MG63 (cell line): Measurements from ENCODE around the gene TSPAN9. TPM values are rescaled to one million over a fixed set of nuclear protein-coding genes. Genes with fewer than 3 reads are reported as not detected.

Source experiments
- DNase-seq: peaks from one replicate; pipeline ENCODE4 v3.0.0-alpha.2; 2020
- H3K27me3 ChIP-seq: fragments of 250-450 bp; sonication (Bioruptor Pico); 2 replicates; pipeline ENCODE4 v1.5.1; 2020; ENCODE audit warnings: mild to moderate bottlenecking, moderate library complexity
- H3K36me3 ChIP-seq: fragments of 250-450 bp; sonication (Bioruptor Pico); 2 replicates; pipeline ENCODE4 v1.5.1; 2020; ENCODE audit warnings: mild to moderate bottlenecking, moderate library complexity
- H3K4me3 ChIP-seq: fragments of 250-450 bp; sonication (Bioruptor Pico); 2 replicates; pipeline ENCODE4 v1.5.1; 2020; ENCODE audit warnings: mild to moderate bottlenecking, moderate library complexity
- H3K9me3 ChIP-seq: fragments of 250-450 bp; sonication (Bioruptor Pico); 2 replicates; pipeline ENCODE4 v1.5.1; 2020; ENCODE audit warnings: mild to moderate bottlenecking, moderate library complexity
- total RNA-seq: library from RNA; depleted of rRNA; stranded (reverse); fragments of >200 nt; shearing (Covaris generic); gene quantifications from 2 replicates; pipeline ENCODE4 v1.2.3, GENCODE V29; 2014; ENCODE audit warnings: low replicate concordance

TSPAN9 gene
- total RNA-seq, 1 experiment from 2014 or later: 25.8 TPM

DNA sequence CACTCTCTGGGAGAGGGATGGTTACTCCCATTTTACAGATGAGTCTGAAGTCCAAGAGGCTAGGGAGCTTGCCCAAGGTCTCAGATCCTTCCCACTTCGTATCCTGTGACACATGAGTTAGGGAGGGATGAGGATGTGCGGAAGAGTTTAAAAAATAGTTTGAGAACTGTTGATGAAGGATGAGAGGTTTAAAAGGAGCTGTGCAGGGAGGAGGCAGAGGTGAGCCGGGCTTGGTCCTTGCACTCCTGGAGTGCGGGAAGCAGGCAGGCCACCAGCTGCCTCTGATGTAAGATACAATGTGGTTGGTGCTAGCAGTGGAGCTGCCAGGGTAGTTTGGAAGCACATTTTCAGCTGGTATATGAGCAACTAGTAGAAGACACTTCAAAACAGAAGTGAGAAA, 46.5 kb downstream of the TSPAN9 start:
- Histone ChIP-seq H3K9me3 (peaks cover 19% of the 10 kb centered on the region), H3K4me3 (no peak overlapping the region), H3K27me3 (no peaks in the 10 kb centered on the region), H3K36me3 (no peaks in the 10 kb centered on the region)
- DNase-seq: peak; percentile 62

DNA sequence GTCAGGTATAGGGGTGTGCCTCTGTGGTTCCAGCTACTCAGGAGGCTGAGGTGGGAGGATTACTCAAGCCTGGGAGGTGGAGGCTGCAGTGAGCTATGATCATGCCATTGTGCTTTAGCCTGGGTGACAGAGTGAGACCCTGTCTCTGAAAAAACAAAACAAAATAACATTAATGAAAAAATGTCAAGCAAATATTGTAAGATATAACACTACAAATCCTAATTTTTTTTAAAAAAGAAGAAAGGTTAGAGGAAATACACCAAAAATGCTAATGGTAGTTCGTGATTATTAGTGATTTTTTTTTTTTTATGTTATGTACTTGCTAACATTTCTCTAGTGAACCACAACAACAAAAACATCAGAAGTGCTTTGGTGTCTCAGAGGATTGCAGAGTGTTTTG, 47.7 kb downstream of the TSPAN9 start:
- Histone ChIP-seq H3K9me3 (peaks cover 19% of the 10 kb centered on the region), H3K27me3 (no peaks in the 10 kb centered on the region), H3K4me3 (no peak overlapping the region), H3K36me3 (no peaks in the 10 kb centered on the region)
- no peak for DNase-seq

GRCh38 chr12:3125674-3126073, 48.5 kb downstream of the TSPAN9 start:
- DNase-seq: no peak
- Histone ChIP-seq H3K27me3 (no peaks in the 10 kb centered on the region), H3K9me3 (peaks cover 19% of the 10 kb centered on the region), H3K4me3 (no peak overlapping the region), H3K36me3 (no peaks in the 10 kb centered on the region)

GRCh38 chr12:3127832-3128231, 50.7 kb downstream of the TSPAN9 start:
- H3K27me3 ChIP-seq: no peaks in the 10 kb centered on the region
- no peak for DNase-seq
- no peak overlapping the region for H3K4me3 ChIP-seq
- H3K36me3 ChIP-seq: no peaks in the 10 kb centered on the region
- H3K9me3 ChIP-seq: peaks cover 19% of the 10 kb centered on the region

- DNase-seq: no peak
- no peaks in the 10 kb centered on the region for H3K27me3 ChIP-seq
- H3K36me3 ChIP-seq: no peaks in the 10 kb centered on the region
- peaks cover 19% of the 10 kb centered on the region for H3K9me3 ChIP-seq
- H3K4me3 ChIP-seq: no peak overlapping the region
These were observed 51.5 kb downstream of the TSPAN9 start for GRCh38 chr12:3128498-3129293.

DNA sequence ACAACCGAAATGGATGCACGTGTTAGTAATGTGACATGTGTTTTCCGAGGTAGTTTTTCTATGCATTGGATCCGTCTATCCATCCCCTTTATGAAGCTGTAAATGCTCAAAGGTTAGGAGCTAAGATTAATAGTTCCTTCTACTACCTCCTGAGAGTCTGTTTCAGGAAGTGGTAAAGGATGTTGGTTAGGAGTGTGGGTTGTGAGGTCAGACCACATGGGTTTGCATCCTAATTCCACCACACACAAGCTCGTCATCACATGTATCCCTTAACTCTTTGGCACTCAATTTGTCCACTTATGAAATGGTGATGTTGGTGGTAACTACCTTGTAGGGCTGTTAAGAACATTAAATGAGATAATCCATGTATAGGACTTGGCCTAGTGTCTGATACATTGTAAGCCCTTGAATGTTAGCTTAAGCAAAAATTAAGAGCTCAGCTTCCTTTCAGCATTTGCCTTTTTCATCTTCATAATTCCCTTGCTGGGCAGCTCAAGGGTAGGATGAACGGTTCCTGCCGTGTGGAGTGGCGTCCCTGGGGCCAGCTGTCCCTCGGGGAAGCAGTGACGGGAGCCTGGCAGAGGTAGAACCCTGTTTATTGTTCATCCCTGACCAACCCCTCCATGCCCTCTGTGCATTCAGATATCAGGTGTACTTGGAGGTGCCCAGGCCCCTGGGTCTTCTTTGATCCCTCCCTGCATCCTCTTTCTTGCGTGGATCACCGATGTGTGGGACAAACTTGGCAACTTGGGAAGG, 52.3 kb downstream of the TSPAN9 start:
- no peaks in the 10 kb centered on the region for H3K36me3 ChIP-seq
- no peaks in the 10 kb centered on the region for H3K27me3 ChIP-seq
- no peak overlapping the region for H3K4me3 ChIP-seq
- DNase-seq: no peak
- peaks cover 15% of the 10 kb centered on the region for H3K9me3 ChIP-seq

DNA sequence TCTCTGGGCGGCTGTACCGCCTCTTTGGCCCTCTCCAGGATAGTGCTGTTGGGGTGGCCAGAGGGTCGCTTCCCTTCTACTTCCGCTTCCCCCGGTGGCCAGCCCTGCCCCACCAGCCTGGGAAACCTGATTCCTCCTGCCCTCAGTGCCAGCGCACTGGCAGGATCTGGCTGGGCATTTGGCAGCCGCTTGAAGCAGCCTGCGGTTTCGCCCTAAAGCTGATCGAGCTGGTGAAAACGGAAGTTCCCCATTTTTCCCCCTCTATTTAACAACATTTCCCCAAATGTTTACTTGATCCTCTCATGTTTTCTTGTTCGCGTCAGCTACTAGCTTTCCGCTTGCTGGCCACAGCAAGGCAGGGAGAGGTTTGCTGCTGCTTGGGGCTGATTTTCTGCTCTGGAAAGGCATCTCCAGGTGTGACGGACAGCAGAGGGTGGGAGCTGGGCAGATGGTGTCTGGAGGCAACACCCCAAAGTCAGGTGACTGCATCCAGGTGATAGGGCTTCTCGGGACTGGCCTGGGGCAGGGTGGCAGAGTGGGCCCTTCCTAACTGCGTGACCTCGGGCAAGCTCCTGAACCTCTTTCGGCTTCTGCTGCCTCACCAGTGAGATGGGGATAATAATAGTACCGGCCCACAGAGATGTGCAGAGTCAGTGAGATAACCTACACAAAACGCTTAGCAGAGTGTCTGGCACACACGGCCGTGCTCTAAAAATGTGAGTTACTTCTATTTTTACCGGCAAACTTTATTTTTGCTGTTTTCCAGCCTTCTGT, 53.1 kb downstream of the TSPAN9 start:
- DNase-seq: peak; percentile 71
- H3K9me3 ChIP-seq: peaks cover 9% of the 10 kb centered on the region
- H3K36me3 ChIP-seq: no peaks in the 10 kb centered on the region
- H3K27me3 ChIP-seq: no peaks in the 10 kb centered on the region
- no peak overlapping the region for H3K4me3 ChIP-seq

GRCh38 chr12:3131129-3131528, 54.0 kb downstream of the TSPAN9 start:
- Histone ChIP-seq H3K4me3 (no peak overlapping the region), H3K9me3 (no peaks in the 10 kb centered on the region), H3K27me3 (no peaks in the 10 kb centered on the region), H3K36me3 (no peaks in the 10 kb centered on the region)
- DNase-seq: no peak

GRCh38 chr12:3132636-3133404, 55.6 kb downstream of the TSPAN9 start:
- H3K27me3 ChIP-seq: no peaks in the 10 kb centered on the region
- H3K36me3 ChIP-seq: no peaks in the 10 kb centered on the region
- H3K4me3 ChIP-seq: no peak overlapping the region
- H3K9me3 ChIP-seq: no peaks in the 10 kb centered on the region
- DNase-seq: no peak

DNA sequence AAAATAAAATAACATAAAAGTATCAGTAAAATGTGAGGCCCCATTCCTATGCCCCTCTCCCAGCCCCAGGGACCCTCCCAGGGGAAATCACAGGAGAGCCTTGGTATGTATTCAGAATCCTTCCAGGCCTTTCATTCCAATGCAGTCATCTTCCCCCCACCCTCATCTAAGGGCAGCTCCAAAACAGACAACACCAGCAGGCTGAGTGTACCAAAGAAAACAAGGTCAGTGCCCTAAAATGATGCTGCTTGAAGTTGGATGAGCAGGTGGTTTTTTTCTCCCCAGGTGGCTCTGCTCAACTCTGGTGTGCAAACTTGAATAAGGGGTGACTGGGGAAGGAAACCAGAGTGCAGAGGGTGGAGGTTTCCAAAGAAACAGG, 56.2 kb downstream of the TSPAN9 start:
- H3K27me3 ChIP-seq: no peaks in the 10 kb centered on the region
- DNase-seq: no peak
- H3K36me3 ChIP-seq: no peaks in the 10 kb centered on the region
- H3K4me3 ChIP-seq: no peak overlapping the region
- H3K9me3 ChIP-seq: no peaks in the 10 kb centered on the region

DNA sequence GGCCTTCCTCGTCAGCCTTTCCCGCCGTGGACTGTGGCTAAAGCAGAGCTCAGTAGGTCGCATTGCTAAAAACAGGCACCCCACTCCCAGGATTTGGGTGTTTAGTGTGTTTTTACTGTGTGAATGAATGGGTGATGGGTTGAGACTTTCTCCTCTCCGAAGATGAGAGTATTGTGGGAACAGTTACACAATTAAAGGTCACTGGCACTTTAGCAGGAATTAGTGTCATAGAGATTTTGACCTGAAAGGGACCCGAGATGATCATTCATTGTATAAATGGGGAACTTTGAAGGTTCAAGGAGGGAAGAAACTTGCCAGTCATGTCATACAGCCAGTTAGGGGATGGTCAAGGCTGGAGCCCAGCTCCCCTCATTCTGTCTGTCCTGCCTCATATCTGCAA, 56.9 kb downstream of the TSPAN9 start:
- no peaks in the 10 kb centered on the region for H3K36me3 ChIP-seq
- no peak overlapping the region for H3K4me3 ChIP-seq
- no peaks in the 10 kb centered on the region for H3K9me3 ChIP-seq
- no peak for DNase-seq
- no peaks in the 10 kb centered on the region for H3K27me3 ChIP-seq

DNA sequence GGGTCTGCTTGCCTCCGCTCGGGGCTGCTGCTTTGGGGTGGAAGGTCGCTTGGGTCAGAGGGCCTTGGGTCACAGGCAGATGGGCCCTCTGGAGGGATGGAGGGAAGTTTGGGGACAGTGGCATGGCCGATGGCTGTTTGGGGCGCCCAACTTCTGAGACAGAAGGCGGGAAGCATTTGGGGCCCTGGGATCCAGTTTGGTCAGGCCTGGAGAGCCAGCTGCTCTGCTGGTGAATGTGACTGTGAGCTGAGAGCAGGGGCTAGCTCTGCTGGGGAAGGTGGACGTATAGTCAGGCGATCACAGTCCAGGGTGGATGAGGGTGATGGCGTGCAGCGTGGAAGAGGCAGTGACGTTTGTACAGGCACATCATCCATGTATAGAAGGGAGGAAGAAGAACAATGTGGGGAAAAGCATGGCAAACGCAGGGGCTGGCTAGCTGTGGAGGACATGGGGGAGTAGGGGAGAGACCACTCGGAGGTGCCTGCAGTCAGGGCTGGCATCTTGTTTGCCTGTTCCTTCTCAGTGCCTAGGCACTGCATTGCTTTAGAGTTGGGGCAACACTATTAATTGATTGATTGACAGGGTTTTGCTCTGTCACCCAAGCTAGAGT, 57.5 kb downstream of the TSPAN9 start:
- H3K9me3 ChIP-seq: no peaks in the 10 kb centered on the region
- H3K27me3 ChIP-seq: no peaks in the 10 kb centered on the region
- no peak for DNase-seq
- H3K36me3 ChIP-seq: no peaks in the 10 kb centered on the region
- H3K4me3 ChIP-seq: no peak overlapping the region

DNA sequence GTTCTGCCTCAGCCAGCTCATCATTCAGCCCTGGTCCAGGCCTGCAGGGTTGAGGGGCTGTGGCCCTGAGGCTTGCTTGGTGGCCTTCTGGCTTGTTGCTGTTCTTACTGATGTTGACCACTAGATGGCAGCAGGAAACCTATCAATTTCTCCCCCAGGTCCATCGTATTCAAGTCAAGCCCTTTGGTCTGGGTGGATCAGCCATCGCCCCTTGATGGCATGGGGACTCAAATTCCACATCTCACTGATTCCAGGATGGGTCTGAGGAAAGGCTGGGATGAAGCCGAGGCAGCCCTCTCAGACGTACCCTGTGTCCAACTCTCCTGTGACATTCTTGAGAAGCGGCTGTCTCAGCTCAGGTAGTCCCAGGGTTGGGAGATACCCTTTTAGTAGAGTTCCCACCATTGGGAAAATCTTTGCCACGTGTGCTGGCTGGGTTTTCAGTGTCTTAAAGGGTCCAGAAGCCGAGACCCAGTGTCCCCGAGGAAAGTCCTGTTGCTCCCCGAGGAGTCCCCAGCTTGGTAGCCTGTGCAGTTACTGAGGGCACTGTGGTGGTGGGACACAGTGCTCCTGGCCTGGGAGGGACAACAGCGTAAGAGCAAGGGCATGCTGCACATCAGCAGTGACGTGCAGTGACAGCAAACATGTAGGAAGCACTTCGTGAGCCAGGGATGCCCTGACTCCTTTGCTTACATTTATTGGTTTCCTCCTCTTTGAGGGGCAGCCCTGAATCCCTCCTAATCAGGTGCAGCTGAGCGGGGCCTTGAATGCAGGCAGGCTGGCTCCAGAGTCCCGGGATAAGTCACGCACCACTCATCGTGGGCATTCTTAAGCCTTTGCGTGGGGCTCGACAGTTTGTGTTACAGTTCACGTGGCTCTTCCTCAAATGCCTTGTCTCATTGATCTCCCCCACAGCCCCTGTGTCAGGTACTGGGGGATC, 58.6 kb downstream of the TSPAN9 start:
- DNase-seq: peak; percentile 24
- H3K9me3 ChIP-seq: no peaks in the 10 kb centered on the region
- no peak overlapping the region for H3K4me3 ChIP-seq
- H3K27me3 ChIP-seq: no peaks in the 10 kb centered on the region
- H3K36me3 ChIP-seq: no peaks in the 10 kb centered on the region

DNA sequence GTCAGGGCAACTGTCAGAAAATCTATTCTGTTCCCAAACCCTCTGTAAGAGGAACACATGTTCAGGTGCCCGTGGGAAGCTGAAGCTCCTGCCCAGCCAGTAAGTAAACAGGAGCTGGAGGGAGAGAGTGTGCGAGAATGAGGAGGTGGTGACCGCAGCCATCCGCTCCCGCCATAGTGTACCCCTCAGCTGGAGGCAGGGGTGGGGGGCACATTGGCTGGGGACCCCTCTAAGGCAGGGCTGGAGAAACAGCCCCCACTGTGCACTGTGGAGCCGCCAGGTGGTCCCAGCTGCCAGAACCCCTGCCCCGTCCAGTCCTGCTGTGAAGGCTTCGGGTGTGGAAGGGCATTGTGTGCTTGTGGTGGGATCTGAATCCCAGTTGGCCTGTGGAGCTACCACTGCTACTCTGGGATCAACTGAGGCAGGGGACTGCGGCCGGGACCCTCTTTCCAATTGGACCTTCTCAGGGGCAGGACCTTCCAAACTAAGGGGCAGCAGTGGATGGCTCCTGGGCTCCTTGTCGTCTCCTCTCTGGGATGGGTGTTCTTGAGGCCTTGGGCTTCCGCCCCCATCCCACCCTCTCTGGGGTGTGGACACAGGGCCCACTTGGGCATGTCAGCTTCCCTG, 59.6 kb downstream of the TSPAN9 start:
- H3K4me3 ChIP-seq: no peak overlapping the region
- no peak for DNase-seq
- H3K36me3 ChIP-seq: no peaks in the 10 kb centered on the region
- no peaks in the 10 kb centered on the region for H3K9me3 ChIP-seq
- H3K27me3 ChIP-seq: no peaks in the 10 kb centered on the region

- H3K27me3 ChIP-seq: no peaks in the 10 kb centered on the region
- no peak overlapping the region for H3K4me3 ChIP-seq
- DNase-seq: peak; percentile 78
- no peaks in the 10 kb centered on the region for H3K36me3 ChIP-seq
- H3K9me3 ChIP-seq: no peaks in the 10 kb centered on the region
These were observed 60.1 kb downstream of the TSPAN9 start for GRCh38 chr12:3137268-3137781.
